ENCODE results near the gene ABHD2.
A peak's percentile ranks its signal among the peaks of the same experiment; 100 is the strongest.

ABHD2 gene

GRCh38 chr15:89195836-89196235, 107.6 kb downstream of the ABHD2 start:
- DNase-seq (ENCODE audit: low spot score): no peak

GRCh38 chr15:89196241-89196640, 108.0 kb downstream of the ABHD2 start:
- DNase-seq (ENCODE audit: low spot score): no peak

- no peak for DNase-seq (ENCODE audit: low spot score)
Measured at GRCh38 chr15:89196994-89197393, 108.7 kb downstream of the ABHD2 start.

GRCh38 chr15:89197503-89197971, 109.3 kb downstream of the ABHD2 start:
- no peak for DNase-seq (ENCODE audit: low spot score)

GRCh38 chr15:89198196-89198595, 109.9 kb downstream of the ABHD2 start:
- no peak for DNase-seq (ENCODE audit: low spot score)

GRCh38 chr15:89198934-89199333, 110.7 kb downstream of the ABHD2 start:
- no peak for DNase-seq (ENCODE audit: low spot score)

GRCh38 chr15:89199746-89200145, 111.5 kb downstream of the ABHD2 start:
- no peak for DNase-seq (ENCODE audit: low spot score)

- no peak for DNase-seq (ENCODE audit: low spot score)
Measured at GRCh38 chr15:89200182-89200581, 111.9 kb downstream of the ABHD2 start.

GRCh38 chr15:89201465-89202005, 113.3 kb downstream of the ABHD2 start:
- no peak for DNase-seq (ENCODE audit: low spot score)

GRCh38 chr15:89203705-89204273, 115.5 kb downstream of the ABHD2 start:
- peak; percentile 39 for DNase-seq (ENCODE audit: low spot score)

GRCh38 chr15:89205991-89206585, 117.8 kb downstream of the ABHD2 start:
- DNase-seq (ENCODE audit: low spot score): no peak

GRCh38 chr15:89206908-89207331, 118.7 kb downstream of the ABHD2 start:
- DNase-seq (ENCODE audit: low spot score): peak; percentile 70

- no peak for DNase-seq (ENCODE audit: low spot score)
Measured at GRCh38 chr15:89208256-89208655, 120.0 kb downstream of the ABHD2 start.

GRCh38 chr15:89209057-89209456, 120.8 kb downstream of the ABHD2 start:
- DNase-seq (ENCODE audit: low spot score): no peak

GRCh38 chr15:89211678-89212170, 123.5 kb downstream of the ABHD2 start:
- no peak for DNase-seq (ENCODE audit: low spot score)

- no peak for DNase-seq (ENCODE audit: low spot score)
Measured at GRCh38 chr15:89215627-89216026, 127.4 kb downstream of the ABHD2 start.

GRCh38 chr15:89217031-89217430, 128.8 kb downstream of the ABHD2 start:
- DNase-seq (ENCODE audit: low spot score): no peak

- DNase-seq (ENCODE audit: low spot score): no peak
Measured at GRCh38 chr15:89217686-89218376, 129.6 kb downstream of the ABHD2 start.

GRCh38 chr15:89218531-89218930, 130.3 kb downstream of the ABHD2 start:
- DNase-seq (ENCODE audit: low spot score): no peak

GRCh38 chr15:89221543-89221942, 133.3 kb downstream of the ABHD2 start, which contains the start of gene RLBP1:
Gene RLBP1 (minus strand): TSS chr15:89221579. CDS start chr15:89218975, 2,604 bp downstream.
- DNase-seq (ENCODE audit: low spot score): no peak

- no peak for DNase-seq (ENCODE audit: low spot score)
Measured at GRCh38 chr15:89225588-89225987, 137.3 kb downstream of the ABHD2 start.

GRCh38 chr15:89226359-89227221, 138.3 kb downstream of the ABHD2 start:
- no peak for DNase-seq (ENCODE audit: low spot score)

Data from CD4-positive, alpha-beta T cell treated with Interleukin-2 at 100 ng/mL for 4 hours (primary cell).